H9 (cell line): ENCODE results near the gene SORCS2. TPM values are rescaled to one million over a fixed set of nuclear protein-coding genes. Genes with fewer than 3 reads are reported as not detected.

ENCODE experiments used
- DNase-seq: peaks from one replicate; pipeline ENCODE4 v3.0.0-alpha.2; 2017
- H2AFZ ChIP-seq: one replicate; pipeline ENCODE4 v1.6.1; 2013; ENCODE audit warnings: mild to moderate bottlenecking, low read length, control low read depth, moderate library complexity
- H2AK5ac ChIP-seq: 2 replicates; pipeline ENCODE4 v1.6.1; 2013; ENCODE audit warnings: low read length, control low read depth, mixed read lengths; ENCODE audit not compliant: insufficient read length
- H2BK120ac ChIP-seq: one replicate; pipeline ENCODE4 v1.6.1; 2013; ENCODE audit warnings: low read depth, mild to moderate bottlenecking, low read length, control low read depth, inconsistent platforms; ENCODE audit not compliant: poor library complexity, severe bottlenecking
- H2BK12ac ChIP-seq: 2 replicates; pipeline ENCODE4 v1.6.1; 2013; ENCODE audit warnings: low read length, control low read depth, mixed read lengths, low read depth; ENCODE audit not compliant: insufficient read length
- H2BK15ac ChIP-seq: 2 replicates; pipeline ENCODE4 v1.6.1; 2013; ENCODE audit warnings: low read depth, low read length, control low read depth
- H2BK20ac ChIP-seq: one replicate; pipeline ENCODE4 v1.6.1; 2013; ENCODE audit warnings: low read depth, mild to moderate bottlenecking, low read length, control low read depth, inconsistent platforms; ENCODE audit not compliant: poor library complexity, severe bottlenecking
- H2BK5ac ChIP-seq: 2 replicates; pipeline ENCODE4 v1.6.1; 2013; ENCODE audit warnings: low read length, control low read depth, mixed read lengths; ENCODE audit not compliant: insufficient read length
- H3K14ac ChIP-seq: 2 replicates; pipeline ENCODE4 v1.6.1; 2013; ENCODE audit warnings: low read length, control low read depth; ENCODE audit not compliant: insufficient read depth
- H3K18ac ChIP-seq: 2 replicates; pipeline ENCODE4 v1.6.1; 2013; ENCODE audit warnings: low read depth, mild to moderate bottlenecking, mixed read lengths, low read length, control low read depth; ENCODE audit not compliant: insufficient read length
- H3K23ac ChIP-seq: 2 replicates; pipeline ENCODE4 v1.6.1; 2013; ENCODE audit warnings: low read length, control low read depth, mixed read lengths, low read depth; ENCODE audit not compliant: insufficient read length
- H3K23me2 ChIP-seq: 2 replicates; pipeline ENCODE4 v1.6.1; 2013; ENCODE audit warnings: low read depth, mild to moderate bottlenecking, mixed read lengths, low read length, control low read depth; ENCODE audit not compliant: insufficient read length, poor library complexity, severe bottlenecking
- H3K27ac ChIP-seq: 2 replicates; pipeline ENCODE4 v1.5.1; 2013; ENCODE audit warnings: low read length, control low read depth, mixed read lengths, low read depth; ENCODE audit not compliant: insufficient read length
- H3K27me3 ChIP-seq: 2 replicates; pipeline ENCODE4 v1.6.1; 2013; ENCODE audit warnings: low read length, control low read depth, inconsistent platforms; ENCODE audit not compliant: insufficient read depth
- H3K4ac ChIP-seq: 2 replicates; pipeline ENCODE4 v1.6.1; 2013; ENCODE audit warnings: low read depth, mild to moderate bottlenecking, control low read depth, inconsistent platforms, low read length, moderate library complexity
- H3K4me1 ChIP-seq: 2 replicates; pipeline ENCODE4 v1.6.1; 2013; ENCODE audit warnings: low read length, control low read depth, inconsistent platforms; ENCODE audit not compliant: insufficient read depth
- H3K4me2 ChIP-seq: 2 replicates; pipeline ENCODE4 v1.6.1; 2013; ENCODE audit warnings: low read length, control low read depth, mixed read lengths; ENCODE audit not compliant: insufficient read length, insufficient read depth
- H3K56ac ChIP-seq: 2 replicates; pipeline ENCODE4 v1.6.1; 2013; ENCODE audit warnings: low read depth, mild to moderate bottlenecking, mixed read lengths, low read length, control low read depth; ENCODE audit not compliant: insufficient read length
- H3K79me1 ChIP-seq: 2 replicates; pipeline ENCODE4 v1.6.1; 2013; ENCODE audit warnings: low read depth, mild to moderate bottlenecking, moderate library complexity, low read length, control low read depth, inconsistent platforms; ENCODE audit not compliant: insufficient read depth, poor library complexity, severe bottlenecking
- H3K79me2 ChIP-seq: 2 replicates; pipeline ENCODE4 v1.6.1; 2013; ENCODE audit warnings: low read length, control low read depth, inconsistent platforms; ENCODE audit not compliant: insufficient read depth
- H3K9ac ChIP-seq: 2 replicates; pipeline ENCODE4 v1.6.1; 2013; ENCODE audit warnings: low read length, control low read depth, mixed read lengths; ENCODE audit not compliant: insufficient read length; ENCODE audit errors: extremely low read depth
- H3K9me3 ChIP-seq: one replicate; pipeline ENCODE4 v1.6.1; 2013; ENCODE audit warnings: low read depth, low read length, inconsistent platforms; ENCODE audit not compliant: control insufficient read depth
- H3T11ph ChIP-seq: one replicate; pipeline ENCODE4 v1.6.1; 2013; ENCODE audit warnings: mild to moderate bottlenecking, low read length, control low read depth, inconsistent platforms
- H4K20me1 ChIP-seq: one replicate; pipeline ENCODE4 v1.6.1; 2013; ENCODE audit not compliant: control insufficient read depth, insufficient read length, insufficient read depth
- H4K5ac ChIP-seq: 2 replicates; pipeline ENCODE4 v1.6.1; 2013; ENCODE audit warnings: low read depth, mild to moderate bottlenecking, mixed read lengths, low read length, control low read depth; ENCODE audit not compliant: insufficient read length
- H4K8ac ChIP-seq: replicated peaks from 2 replicates; pipeline ENCODE4 v1.6.1; 2013; ENCODE audit warnings: low read length, control low read depth, mixed read lengths, low read depth; ENCODE audit not compliant: insufficient read length
- H4K91ac ChIP-seq: 2 replicates; pipeline ENCODE4 v1.6.1; 2013; ENCODE audit warnings: low read depth, mild to moderate bottlenecking, moderate library complexity, mixed read lengths, low read length, control low read depth; ENCODE audit not compliant: insufficient read length
- H3K27ac Mint-ChIP-seq, 3 experiments: 2 replicates in 2 of 3; 3 replicates in 1 of 3; pipeline ENCODE4 v1.8.0; 2020 to 2021; ENCODE audit warnings: mixed read lengths in 3 of 3, mild to moderate bottlenecking in 1 of 3, moderate library complexity in 1 of 3
- H3K27me3 Mint-ChIP-seq: 2 replicates; pipeline ENCODE4 v1.8.0; 2021; ENCODE audit warnings: low read depth, mild to moderate bottlenecking, moderate library complexity, mixed read lengths
- H3K36me3 Mint-ChIP-seq, 3 experiments: 2 replicates in 2 of 3; 3 replicates in 1 of 3; pipeline ENCODE4 v1.8.0; 2020 to 2021; ENCODE audit warnings: low read depth in 3 of 3, mixed read lengths in 3 of 3; ENCODE audit not compliant: insufficient read depth in 1 of 3
- H3K4me1 Mint-ChIP-seq, 2 experiments: 2 replicates each; pipeline ENCODE4 v1.8.0; 2020; ENCODE audit warnings: mixed read lengths in 2 of 2
- H3K4me3 Mint-ChIP-seq, 2 experiments: 2 replicates in 1 of 2; 3 replicates in 1 of 2; pipeline ENCODE4 v1.8.0; 2020 to 2021; ENCODE audit warnings: mild to moderate bottlenecking in 2 of 2, mixed read lengths in 2 of 2, moderate library complexity in 1 of 2
- H3K9me3 Mint-ChIP-seq, 2 experiments: 2 replicates in 1 of 2; 3 replicates in 1 of 2; pipeline ENCODE4 v1.8.0; 2020; ENCODE audit warnings: mild to moderate bottlenecking in 2 of 2, mixed read lengths in 2 of 2, moderate library complexity in 1 of 2
- CTCF ChIP-seq: fragments of 200-600 bp; sonication (generic); conservative IDR thresholded peaks from 3 replicates; pipeline ENCODE4 v1.8.0; 2021; ENCODE audit warnings: antibody characterized with exemption, mild to moderate bottlenecking
- WGBS: extraction: QIAGEN DNeasy Blood & Tissue Kit; methylation state at CpG from one replicate; pipeline ENCODE4 v1.1.7; 2013; ENCODE audit warnings: missing lambda C conversion rate, low lambda C conversion rate, mixed read lengths; ENCODE audit not compliant: insufficient read length; ENCODE audit errors: extremely low coverage; 5-methylcytosine and 5-hydroxymethylcytosine counted together
- total RNA-seq: library from RNA; stranded (reverse); gene quantifications from 2 replicates; pipeline ENCODE4 v1.2.1, GENCODE V29; 2021

Gene SORCS2
- total RNA-seq, 1 experiment from 2014 or later, result 0.57 TPM

GRCh38 chr4:7190278-7190594 is 2.1 kb upstream of the SORCS2 start:
- H3K9me3 Mint-ChIP-seq, result no peaks in the 10 kb centered on the region

More at GRCh38 chr4:7190278-7190594, 2.1 kb upstream of the SORCS2 start:
- Histone ChIP-seq H2BK20ac (no peak overlapping the region), H3K4ac (no peak overlapping the region), H2AFZ (no peak overlapping the region), H3K9me3 (no peaks in the 10 kb centered on the region), H2BK120ac (no peak overlapping the region), H3K27me3 (peaks cover 18% of the 10 kb centered on the region), H2AK5ac (no peak overlapping the region), H4K5ac (no peak overlapping the region), H4K91ac (no peak overlapping the region), H3K14ac (no peak overlapping the region), H4K20me1 (no peaks in the 10 kb centered on the region), H3K9ac (no peak overlapping the region), H3K23me2 (peaks cover 9% of the 10 kb centered on the region), H3K56ac (no peak overlapping the region), H3K23ac (no peak overlapping the region), H2BK12ac (no peak overlapping the region), H4K8ac (no peak overlapping the region), H2BK15ac (no peak overlapping the region), H3K4me2 (no peak overlapping the region), H3T11ph (no peak overlapping the region), H3K79me2 (no peaks in the 10 kb centered on the region), H3K4me1 (no peaks in the 10 kb centered on the region), H2BK5ac (no peak overlapping the region), H3K27ac (no peak overlapping the region), H3K18ac (no peak overlapping the region), H3K79me1 (no peaks in the 10 kb centered on the region)
- Mint-ChIP-seq H3K36me3 (no peaks in the 10 kb centered on the region), H3K27me3 (peaks cover 77% of the 10 kb centered on the region), H3K4me1 (peaks cover 10 to 16% of the 10 kb centered on the region in 2 experiments), H3K27ac (no peak overlapping the region), H3K4me3 (no peak overlapping the region)
- no peak for TF ChIP-seq CTCF
- WGBS, result no CpG with 5 or more reads among the region's 2 CpGs
- DNase-seq, result no peak
